Activated CD8-positive, alpha-beta memory T cell treated with anti-CD3 and anti-CD28 coated beads for 24 hours (primary cell): Measurements from ENCODE around the gene LSM11.

Experiments
- DNase-seq: peaks from one replicate; pipeline ENCODE4 v3.0.0-alpha.2; 2020

LSM11 gene

DNA sequence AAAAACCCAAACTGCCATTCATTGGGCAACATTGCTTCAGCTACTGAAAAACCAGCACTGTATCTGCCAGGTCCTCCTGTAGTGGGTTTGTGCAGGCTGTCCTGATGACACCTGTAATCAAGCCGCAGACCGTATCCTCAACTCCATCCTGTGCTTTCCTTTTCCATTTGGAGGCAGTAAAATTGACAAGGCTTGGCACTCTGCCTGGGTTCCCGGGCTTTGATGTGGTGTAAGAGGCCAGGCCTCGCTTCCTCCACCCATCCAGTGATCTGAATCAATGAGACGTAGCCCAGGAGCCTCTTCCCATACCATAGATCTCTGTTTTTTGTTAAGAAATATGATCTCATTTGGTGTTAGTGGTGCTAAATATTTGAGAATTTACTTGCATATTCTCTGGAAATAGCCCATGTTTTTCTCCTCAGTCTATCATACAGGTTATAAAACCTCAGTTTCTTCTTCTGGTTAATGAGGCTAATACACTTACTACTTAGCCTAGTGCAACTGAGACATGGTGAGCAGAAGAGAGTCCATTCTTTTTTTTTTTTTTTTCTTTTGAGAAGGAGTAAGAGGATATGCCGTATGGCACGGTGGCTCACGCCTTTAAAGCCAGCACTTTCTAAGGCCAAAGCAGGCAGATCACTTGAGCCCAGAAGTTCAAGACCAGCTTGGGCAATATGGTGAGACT, 34.8 kb downstream of the LSM11 start:
- DNase-seq, result no peak

DNA sequence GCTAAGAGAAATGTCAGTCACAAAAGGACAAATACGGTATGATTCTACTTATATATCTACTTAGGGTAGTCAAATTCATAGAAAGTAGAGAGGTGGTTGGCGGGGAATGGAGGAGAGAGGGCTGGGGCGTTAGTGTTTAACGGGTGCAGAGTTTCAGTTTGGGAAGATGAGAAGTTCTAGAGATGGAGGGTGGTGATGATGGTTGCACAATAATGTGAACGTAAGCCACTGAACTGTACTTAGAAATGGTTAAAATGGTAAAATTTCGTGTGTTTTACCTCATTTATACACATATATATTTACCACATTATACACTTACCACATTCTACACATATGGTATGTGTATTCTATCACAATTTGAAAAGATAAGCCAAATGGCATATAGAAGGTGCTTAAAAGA, 35.7 kb downstream of the LSM11 start:
- DNase-seq, result no peak

DNA sequence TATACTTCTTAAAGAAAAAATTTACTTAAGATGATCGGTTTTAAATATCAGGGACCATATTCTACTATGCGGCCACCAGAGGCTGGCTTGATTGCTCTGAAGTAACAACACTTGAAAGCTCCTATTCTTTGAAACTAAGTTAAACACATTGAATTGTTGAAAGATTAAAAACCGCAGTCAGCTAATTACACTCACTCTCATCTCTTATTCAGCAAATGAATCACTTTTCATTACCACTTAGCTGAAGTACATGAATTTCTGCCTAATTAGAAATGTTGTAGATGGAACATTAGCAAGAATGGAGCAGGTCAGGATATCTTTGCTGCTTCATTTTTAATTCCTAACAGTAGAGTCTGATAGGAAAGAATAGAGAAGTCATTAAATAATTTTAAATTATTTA, 42.3 kb downstream of the LSM11 start:
- no peak for DNase-seq

DNA sequence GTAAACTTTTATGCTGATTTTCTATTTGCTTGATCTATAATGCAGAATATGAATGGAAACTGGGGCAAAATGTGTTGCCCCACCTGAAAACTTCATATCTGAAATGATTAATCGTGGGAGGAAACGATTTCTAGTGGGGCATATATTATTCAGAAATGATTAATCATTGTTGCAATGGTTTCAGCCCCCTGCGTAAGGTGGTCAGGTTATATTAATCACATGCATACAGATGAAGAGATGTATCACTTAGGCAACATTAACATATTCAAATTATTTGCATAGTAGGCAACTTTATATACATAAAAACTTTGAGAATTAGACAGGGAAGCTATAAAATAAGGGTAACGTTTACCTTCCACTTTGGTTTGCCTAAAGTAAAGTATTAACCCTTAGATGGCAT, 49.8 kb downstream of the LSM11 start:
- DNase-seq, result no peak

DNA sequence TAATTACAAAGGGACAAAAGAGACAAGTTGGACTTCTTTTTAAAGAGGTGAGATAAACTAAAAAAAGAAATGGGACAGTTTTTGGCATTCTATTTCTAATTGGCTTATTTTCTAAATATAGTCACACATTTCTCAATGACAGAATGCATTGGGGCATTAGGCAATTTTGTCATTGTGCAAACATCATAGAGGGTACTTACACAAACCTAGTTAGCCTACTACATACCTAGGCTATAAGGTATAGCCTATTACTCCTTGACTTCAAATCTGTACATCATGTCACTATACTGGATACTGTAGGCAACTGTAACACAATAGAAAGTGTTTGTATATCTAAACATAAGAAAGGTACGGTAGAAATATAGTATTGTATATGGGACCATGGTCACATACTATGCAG, 56.1 kb downstream of the LSM11 start:
- no peak for DNase-seq

DNA sequence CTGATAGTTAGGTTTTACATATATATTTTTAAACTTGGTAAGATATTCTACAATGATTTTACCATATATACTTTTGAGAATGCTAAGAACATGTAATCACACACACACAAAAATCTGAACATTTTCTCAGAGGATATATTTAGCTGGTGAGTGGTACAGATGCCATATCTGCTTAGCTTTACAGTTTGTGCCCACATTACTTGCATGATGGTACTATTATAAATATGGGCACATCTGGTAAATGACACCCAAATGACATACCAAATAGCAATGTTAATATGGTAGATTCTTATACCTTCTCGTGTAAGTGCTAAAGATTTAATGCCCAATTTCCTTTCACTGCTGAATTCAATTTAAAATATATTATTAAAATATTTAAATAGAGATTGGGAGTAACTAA, 56.6 kb downstream of the LSM11 start:
- DNase-seq, result no peak

DNA sequence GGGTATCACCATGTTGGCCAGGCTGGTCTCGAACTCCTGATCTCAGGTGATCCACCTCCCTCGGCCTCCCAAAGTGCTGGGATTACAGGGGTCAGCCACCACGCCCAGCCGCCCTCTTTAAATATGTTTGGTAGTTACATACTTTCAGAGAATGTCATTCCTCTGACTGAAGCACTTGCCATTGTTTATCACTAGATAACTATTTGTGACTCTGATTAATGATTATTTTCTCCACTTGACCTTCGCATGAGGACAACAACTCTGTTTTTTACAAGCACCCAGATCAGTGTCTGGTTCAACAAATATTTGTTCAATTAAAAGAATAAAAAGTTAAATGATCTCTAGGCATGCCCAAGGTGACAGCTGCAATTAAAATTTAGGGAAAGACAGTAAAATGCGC, 59.2 kb downstream of the LSM11 start:
- DNase-seq, result no peak

DNA sequence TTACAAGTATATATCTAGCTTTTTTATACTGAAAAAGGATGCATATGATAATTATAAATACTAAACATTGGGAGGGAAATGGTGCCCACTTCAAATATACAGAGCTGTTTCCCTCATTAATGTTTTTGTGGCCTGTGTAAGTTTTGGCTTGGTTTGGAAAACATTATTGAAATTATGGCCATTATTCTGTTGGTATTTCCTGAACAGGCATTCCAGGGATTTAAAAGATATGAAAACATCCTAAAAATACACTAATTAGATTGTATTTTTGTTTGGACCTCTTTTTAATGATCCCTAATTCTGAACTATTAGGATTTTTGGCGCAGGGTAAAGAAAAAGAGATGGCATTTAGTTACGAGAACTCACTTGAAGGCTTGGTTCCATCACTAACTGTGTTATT, 64.5 kb downstream of the LSM11 start:
- no peak for DNase-seq
